GM19468 (cell line): ENCODE results near the gene PIK3C2B.
"Not testable (repeated sequence)": the region's sequence is repeated elsewhere in the genome, so short reads cannot be mapped to it uniquely, and the experiment has no call there.

Experiments used
- ATAC-seq: cut with Tn5 transposase; IDR thresholded peaks from one replicate; pipeline ENCODE4 v1.9.1; 2021; ENCODE audit warnings: mild to moderate bottlenecking, moderate library complexity, moderate number of reproducible peaks; ENCODE audit not compliant: unreplicated experiment; ENCODE audit errors: extremely low read depth

The PIK3C2B gene

GRCh38 chr1:204507317-204508105 lies 12.9 kb upstream of the PIK3C2B start:
- ATAC-seq = no peak

- ATAC-seq = peak; percentile 32
Observed at GRCh38 chr1:204506969-204507316, 12.3 kb upstream of the PIK3C2B start.

- ATAC-seq = peak; percentile 28
Observed at GRCh38 chr1:204506201-204506968, 11.8 kb upstream of the PIK3C2B start.

GRCh38 chr1:204505674-204506200 lies 11.1 kb upstream of the PIK3C2B start:
- ATAC-seq = no peak

- ATAC-seq = no peak
Observed at GRCh38 chr1:204503913-204504519, 9.4 kb upstream of the PIK3C2B start.

- no peak for ATAC-seq
Observed at GRCh38 chr1:204503122-204503912, 8.7 kb upstream of the PIK3C2B start.

- ATAC-seq = no peak
Observed at GRCh38 chr1:204502241-204502640, 7.6 kb upstream of the PIK3C2B start.

- ATAC-seq = no peak
Observed at GRCh38 chr1:204499511-204500468, 5.2 kb upstream of the PIK3C2B start.

- ATAC-seq = no peak
Observed at GRCh38 chr1:204498981-204499380, 4.4 kb upstream of the PIK3C2B start.

- ATAC-seq = no peak
Observed at GRCh38 chr1:204495777-204496176, 1.2 kb upstream of the PIK3C2B start.

- ATAC-seq = no peak
Observed at GRCh38 chr1:204495078-204495753, 611 bp upstream of the PIK3C2B start.

- ATAC-seq = no peak
Observed at GRCh38 chr1:204493984-204494280, 673 bp downstream of the PIK3C2B start.

GRCh38 chr1:204493145-204493983 lies 1.2 kb downstream of the PIK3C2B start:
- ATAC-seq = no peak

GRCh38 chr1:204491655-204492054 lies 3.0 kb downstream of the PIK3C2B start:
- ATAC-seq = no peak

- no peak for ATAC-seq
Observed at GRCh38 chr1:204487256-204487615, 7.4 kb downstream of the PIK3C2B start.

GRCh38 chr1:204486513-204487255 lies 7.9 kb downstream of the PIK3C2B start:
- not testable (repeated sequence) for ATAC-seq

- ATAC-seq = no peak
Observed at GRCh38 chr1:204483791-204484190, 10.8 kb downstream of the PIK3C2B start.
